Activated gamma-delta T cell treated with anti-CD3 and anti-CD28 coated beads, Interleukin-2, amount 50 U/mL, for 16 hours (primary cell): ENCODE data around the gene RNPEPL1.

Source experiments
- DNase-seq: peaks from one replicate; pipeline ENCODE4 v3.0.0-alpha.2; 2020; ENCODE audit warnings: low read depth

RNPEPL1 gene

GRCh38 chr2:240576436-240577205 is 8.3 kb downstream of the RNPEPL1 start:
- DNase-seq, result no peak

GRCh38 chr2:240577281-240578109 is 9.2 kb downstream of the RNPEPL1 start:
- DNase-seq, result no peak

DNA sequence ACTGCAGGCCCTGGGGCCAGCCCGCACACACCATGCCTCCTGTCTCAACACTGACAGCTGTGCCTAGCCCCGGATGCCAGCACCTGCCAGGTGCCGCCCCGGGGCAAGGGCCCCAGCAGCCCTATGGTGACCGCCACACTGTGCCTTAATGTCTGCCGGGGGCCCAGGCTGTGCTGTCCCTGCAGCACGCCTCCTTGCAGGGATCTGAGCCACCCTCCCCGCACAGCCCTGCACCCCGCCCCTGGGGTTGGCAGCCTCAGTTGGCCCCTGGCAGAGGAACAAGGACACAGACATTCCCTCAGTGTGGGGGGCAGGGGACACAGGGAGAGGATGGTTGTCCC is 9.8 kb downstream of the RNPEPL1 start:
- DNase-seq, result no peak

DNA sequence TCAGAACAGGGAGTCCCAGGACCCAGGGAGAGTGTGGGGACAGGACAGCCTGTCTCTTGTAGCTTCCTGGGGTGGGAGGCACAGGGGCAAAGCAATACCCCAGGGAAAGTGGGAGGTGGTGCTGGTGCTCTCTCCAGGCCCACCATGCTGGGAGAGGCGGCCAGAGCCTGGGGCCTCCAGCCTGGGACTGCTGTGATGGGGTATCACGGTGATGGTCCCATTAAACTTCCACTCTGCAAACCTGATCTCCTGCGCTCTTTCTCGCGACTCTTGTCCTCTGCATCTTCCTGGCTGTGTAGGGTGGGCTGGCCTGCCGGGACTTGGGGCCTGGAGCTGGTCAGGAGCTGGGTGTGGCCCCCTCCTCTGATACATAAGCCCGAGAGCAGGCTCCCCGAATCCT is 10.2 kb downstream of the RNPEPL1 start:
- DNase-seq, result no peak

DNA sequence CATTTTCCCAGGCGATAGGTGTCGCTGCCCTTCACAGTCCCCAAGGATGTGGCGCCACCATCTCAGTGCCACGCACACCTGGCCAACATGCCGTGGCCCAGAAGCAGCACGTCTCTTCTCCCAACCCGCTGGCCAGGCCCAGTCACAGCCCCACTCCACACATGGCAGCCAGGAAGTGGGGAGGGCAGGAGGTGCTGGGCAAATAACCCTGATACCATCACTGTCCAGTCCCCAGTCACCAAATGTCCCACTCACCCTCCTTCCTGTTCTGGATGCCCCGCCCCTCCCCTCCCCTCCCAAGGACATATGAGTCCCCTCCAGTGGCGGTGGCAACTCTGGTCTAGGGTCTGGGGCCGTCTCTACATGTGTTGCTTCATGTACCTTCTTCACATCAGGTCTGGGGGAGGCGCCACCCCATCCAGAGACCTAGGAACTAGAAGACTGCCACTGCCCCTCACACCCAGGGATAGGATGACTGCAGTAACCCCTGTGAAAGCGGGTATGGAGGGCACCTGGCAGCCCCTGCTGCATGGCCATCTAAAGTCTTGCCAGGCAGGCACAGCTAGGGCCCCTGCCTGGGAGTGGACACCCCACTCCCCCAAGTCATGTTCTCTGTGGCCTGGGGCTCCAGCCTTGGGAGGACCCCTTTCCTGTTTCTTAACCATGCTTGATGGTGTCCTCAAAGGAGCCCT is 10.9 kb downstream of the RNPEPL1 start:
- no peak for DNase-seq

- no peak for DNase-seq
These were observed 11.7 kb downstream of the RNPEPL1 start for GRCh38 chr2:240579771-240580614.

- DNase-seq, result no peak
These were observed 13.5 kb downstream of the RNPEPL1 start for GRCh38 chr2:240581811-240582210.

DNA sequence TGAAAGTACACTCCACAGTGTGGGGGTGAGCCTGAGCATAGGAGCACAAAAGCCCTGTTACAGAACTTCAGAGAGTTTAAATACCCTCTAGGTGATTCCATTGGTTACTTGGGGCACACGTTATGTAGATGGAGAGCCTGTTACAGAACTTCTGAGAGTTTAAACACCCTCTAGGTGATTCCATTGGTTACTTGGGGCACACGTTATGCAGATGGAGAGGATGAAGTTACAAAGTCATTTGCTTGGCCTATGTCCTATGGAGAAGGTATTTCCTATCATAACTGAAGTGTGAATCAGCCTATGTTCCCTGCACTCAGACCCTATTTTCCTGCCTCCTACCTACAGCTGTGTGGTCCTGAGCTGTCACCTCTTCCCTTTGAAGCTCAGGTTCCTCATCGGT is 14.5 kb downstream of the RNPEPL1 start:
- no peak for DNase-seq

DNA sequence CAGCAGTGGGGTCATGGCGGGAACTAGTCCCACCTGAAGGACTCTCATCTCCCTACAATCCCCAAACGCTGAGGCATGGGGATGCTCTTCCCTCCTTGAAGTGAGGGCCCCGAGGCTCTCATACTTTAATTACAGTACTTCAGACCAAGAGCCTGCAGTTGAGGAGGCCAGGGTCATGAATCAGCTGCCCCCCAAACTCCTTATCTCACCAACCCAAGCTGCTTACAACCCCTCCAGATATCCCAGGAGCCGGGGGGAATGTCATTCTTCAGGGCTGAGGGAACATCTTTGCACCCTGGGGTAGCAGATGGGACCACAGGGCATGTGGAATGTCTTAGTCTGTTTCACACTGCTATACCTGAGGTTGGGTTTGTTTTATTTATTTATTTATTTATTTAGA is 15.5 kb downstream of the RNPEPL1 start:
- no peak for DNase-seq

DNA sequence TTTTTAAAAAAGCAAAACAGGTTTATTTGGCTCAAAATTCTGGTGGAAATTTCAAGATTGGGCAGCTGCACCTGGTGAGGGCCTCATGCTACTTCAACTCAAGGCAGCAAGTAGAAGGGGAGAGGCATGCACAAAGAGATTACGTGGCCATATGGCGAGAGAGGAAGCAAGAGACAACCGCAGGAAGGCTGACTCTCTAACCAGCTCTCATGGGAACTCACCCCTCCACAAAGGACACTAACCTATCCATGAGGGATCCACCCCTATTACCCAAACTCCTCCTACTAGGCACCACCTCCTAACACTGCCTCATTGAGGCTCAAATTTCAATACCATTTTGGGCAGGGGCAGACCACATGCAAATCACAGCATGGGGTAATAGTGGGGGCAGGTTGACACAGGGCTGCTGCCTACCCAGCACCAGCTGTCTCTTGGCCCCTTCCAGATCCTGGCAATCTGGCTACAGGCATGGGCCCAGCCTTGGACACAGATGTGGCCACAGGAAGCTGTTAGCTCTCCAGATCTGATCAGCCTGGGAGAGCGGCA is 16.3 kb downstream of the RNPEPL1 start:
- DNase-seq, result no peak

DNA sequence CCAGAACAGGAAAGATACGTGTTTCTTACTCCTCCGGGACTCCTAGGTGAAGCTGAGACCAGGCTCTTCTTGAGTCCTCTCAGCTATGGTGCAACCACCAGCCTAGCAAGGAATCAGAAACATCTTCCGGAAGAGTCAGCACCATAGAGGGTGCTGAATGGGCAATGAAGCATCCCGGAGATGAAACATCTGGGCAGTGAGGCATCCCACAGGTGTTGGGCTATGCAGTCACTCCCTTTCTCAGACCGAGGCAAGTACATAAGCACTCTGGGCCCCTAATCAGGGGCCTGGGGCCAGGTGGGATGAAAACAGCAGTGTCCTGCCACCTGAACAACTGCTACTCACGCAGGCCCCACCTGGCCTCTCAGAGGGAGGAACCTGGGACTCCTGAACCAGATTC is 16.8 kb downstream of the RNPEPL1 start:
- no peak for DNase-seq

GRCh38 chr2:240585681-240586197 is 17.5 kb downstream of the RNPEPL1 start:
- DNase-seq, result no peak

DNA sequence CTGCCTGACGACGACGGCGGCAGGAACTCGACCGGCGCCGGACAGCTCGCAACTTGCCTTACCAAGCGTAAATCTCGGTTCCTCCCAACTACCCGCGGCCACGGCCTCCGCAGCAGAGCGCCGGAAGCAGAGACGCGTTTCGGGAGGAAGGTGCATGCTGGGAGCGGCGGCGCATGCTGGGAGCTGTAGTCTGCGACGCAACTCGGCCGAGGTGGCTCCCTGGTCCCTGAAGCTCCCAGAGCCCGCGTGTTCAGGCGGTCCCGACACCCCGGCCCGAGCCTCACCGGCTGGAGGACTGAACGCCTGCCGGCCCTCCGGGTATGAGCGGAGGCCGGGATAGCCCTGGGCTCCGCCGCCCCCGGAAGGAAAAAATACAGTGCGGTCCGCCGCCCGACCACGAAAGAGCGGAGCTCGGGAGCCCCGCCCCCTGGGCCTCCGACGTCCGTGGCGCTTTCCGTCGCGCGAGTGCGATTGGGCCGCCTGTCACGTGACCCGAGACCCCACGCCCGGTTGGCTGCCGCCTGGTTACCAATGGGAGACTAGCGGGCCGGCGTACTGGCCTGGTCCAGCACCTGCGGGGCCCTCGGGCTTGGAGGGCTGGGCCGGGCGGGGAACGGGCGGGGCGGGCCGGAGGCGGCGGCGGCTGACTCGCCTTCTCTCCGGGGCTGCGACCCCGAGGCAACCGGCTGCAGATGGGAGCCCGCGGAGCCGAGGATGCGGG is 18.1 kb downstream of the RNPEPL1 start, which contains the start of gene CAPN10:
Gene CAPN10 (plus strand): TSS at position 537 of the 721 bp plus-strand sequence. CDS start 178 bp downstream, at position 715.
- peak; percentile 95 for DNase-seq

- peak; percentile 49 for DNase-seq
These were observed 18.9 kb downstream of the RNPEPL1 start for GRCh38 chr2:240586919-240587800.

GRCh38 chr2:240588006-240588655 is 19.8 kb downstream of the RNPEPL1 start:
- DNase-seq, result no peak

DNA sequence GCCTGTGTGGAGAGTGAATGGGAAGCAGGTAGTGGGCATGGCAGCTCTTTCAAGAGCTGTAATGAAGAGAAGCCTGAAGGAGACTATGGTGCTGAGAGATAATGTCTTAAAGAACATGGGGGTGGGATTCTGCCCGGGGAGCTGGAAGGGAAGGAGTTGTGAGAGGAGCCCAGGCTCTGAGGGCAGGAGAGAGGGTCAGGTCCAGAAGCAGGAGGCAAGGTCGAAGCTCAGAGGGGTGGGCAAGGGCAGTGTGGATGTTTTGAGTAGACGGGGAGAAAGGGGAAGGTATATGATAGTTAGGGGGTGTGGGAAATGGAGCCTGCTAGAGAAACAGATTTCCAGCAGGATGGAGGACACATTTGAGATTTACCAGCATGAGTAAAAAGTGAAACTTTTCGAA is 20.4 kb downstream of the RNPEPL1 start:
- no peak for DNase-seq

DNA sequence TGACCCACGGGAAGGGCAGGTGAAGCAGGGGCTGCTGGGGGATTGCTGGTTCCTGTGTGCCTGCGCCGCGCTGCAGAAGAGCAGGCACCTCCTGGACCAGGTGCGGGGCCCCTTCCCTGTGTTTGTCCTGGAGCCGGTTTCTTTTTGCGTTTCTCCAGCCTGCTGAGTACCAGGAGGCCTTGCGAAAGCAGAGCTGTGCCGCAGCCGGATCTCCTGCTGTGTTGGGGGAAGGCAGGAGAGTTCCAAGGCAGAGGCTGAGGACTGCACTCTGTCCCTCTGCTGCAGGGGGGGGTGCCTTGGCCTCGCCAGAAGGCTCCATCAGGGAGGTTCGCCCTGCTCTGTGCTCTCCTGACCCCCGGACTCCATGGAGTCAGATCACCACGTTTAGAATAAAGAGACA is 21.1 kb downstream of the RNPEPL1 start:
- DNase-seq, result no peak

DNA sequence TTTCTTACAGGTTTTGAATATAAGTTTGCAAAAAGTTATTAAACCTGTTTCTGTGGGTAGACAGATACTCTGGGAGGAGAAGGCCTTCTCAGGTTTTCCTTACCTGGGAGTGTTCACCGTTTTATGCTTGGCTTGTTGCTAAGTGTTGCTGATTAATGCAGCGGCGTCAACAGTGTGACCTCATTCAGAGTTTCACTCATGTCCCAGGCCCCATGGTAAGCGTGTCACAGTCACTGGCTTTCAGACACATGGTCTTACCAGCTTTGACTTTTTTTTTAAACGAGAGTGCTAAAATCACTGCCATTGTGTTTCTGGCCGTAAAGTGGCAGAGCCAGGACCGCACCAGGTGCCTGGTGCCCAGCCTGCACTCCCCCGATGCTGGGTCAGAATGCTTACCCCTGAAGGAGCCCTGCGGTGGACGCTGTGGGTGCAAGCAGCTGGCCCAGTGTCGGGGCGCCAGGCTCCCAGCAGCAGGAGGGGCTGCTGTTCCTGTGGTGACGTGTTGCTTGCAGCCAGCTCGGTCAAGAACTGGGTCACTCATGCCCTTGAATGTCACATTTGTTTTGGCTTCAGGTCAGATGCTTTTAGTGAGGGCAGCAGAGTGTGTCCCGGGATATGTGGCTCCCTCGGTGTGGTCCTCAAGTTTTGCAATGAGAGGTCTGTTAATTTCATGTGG is 21.7 kb downstream of the RNPEPL1 start:
- no peak for DNase-seq
